HepG2 (cell line): Measurements from ENCODE around the gene LRRC34. TPM values are rescaled to one million over a fixed set of nuclear protein-coding genes. Genes with fewer than 3 reads are reported as not detected.

Experiments used
- ATF1 ChIP-seq: IDR thresholded peaks from 2 replicates; pipeline ENCODE4 v1.6.1; 2016; ENCODE audit warnings: mild to moderate bottlenecking, control low read depth
- CEBPB ChIP-seq: IDR thresholded peaks from 2 replicates; pipeline ENCODE4 v1.6.1; 2011; ENCODE audit warnings: low read depth, low read length, improper control_type of control experiment, borderline replicate concordance
- CENPT ChIP-seq: sonication (generic); formaldehyde crosslinking; IDR thresholded peaks from 2 replicates; pipeline ENCODE4 v1.8.0; 2022; ENCODE audit warnings: low read depth, mild to moderate bottlenecking, moderate library complexity, missing genetic modification reagents
- CHD4 ChIP-seq: fragments of 200-600 bp; sonication (generic); IDR thresholded peaks from 2 replicates; pipeline ENCODE4 v1.7.0; 2017; ENCODE audit warnings: mild to moderate bottlenecking, low read length, borderline replicate concordance
- DPF2 ChIP-seq: sonication (generic); formaldehyde crosslinking; IDR thresholded peaks from 2 replicates; pipeline ENCODE4 v1.4.0; 2020; ENCODE audit warnings: mild to moderate bottlenecking, low read depth, missing genetic modification reagents, borderline replicate concordance
- GRHL1 ChIP-seq: sonication (generic); formaldehyde crosslinking; conservative IDR thresholded peaks from 2 replicates; pipeline ENCODE4 v1.8.0; 2022; ENCODE audit warnings: missing genetic modification reagents
- HES4 ChIP-seq: sonication (generic); formaldehyde crosslinking; IDR thresholded peaks from 2 replicates; pipeline ENCODE4 v1.9.0; 2021; ENCODE audit warnings: mild to moderate bottlenecking, missing genetic modification reagents, borderline replicate concordance
- KDM5A ChIP-seq: fragments of 200-600 bp; sonication (generic); IDR thresholded peaks from 2 replicates; pipeline ENCODE4 v1.7.0; 2018; ENCODE audit warnings: antibody characterized with exemption, mild to moderate bottlenecking, low read length, borderline replicate concordance
- MZF1 ChIP-seq: sonication (generic); formaldehyde crosslinking; IDR thresholded peaks from 2 replicates; pipeline ENCODE4 v1.8.1; 2023; ENCODE audit warnings: mild to moderate bottlenecking, missing genetic modification reagents, borderline replicate concordance
- NBN ChIP-seq: fragments of 450-650 bp; conservative IDR thresholded peaks from 2 replicates; pipeline ENCODE4 v1.6.1; 2017
- NR2F6 ChIP-seq, 2 experiments: IDR thresholded peaks; 2 replicates each; pipeline ENCODE4 v1.6.1; 2016; ENCODE audit warnings: antibody characterized with exemption in 1 of 2, mild to moderate bottlenecking in 1 of 2
- PHF5A ChIP-seq: IDR thresholded peaks from one replicate; pipeline ENCODE4 v1.6.1; 2018; ENCODE audit warnings: low read depth, missing genetic modification reagents; ENCODE audit not compliant: unreplicated experiment
- TCF7 ChIP-seq: sonication (generic); IDR thresholded peaks from 2 replicates; pipeline ENCODE4 v1.6.1; 2016; ENCODE audit warnings: antibody characterized with exemption, low read depth
- TEAD3 ChIP-seq: optimal IDR thresholded peaks from 2 replicates; pipeline ENCODE3; 2016; ENCODE audit warnings: borderline replicate concordance
- ZBTB2 ChIP-seq: sonication (generic); formaldehyde crosslinking; IDR thresholded peaks from 2 replicates; pipeline ENCODE4 v1.8.0; 2022; ENCODE audit warnings: low read depth, missing genetic modification reagents
- ZBTB25 ChIP-seq: IDR thresholded peaks from 2 replicates; pipeline ENCODE4 v1.6.1; 2018; ENCODE audit warnings: missing genetic modification reagents
- ZBTB3 ChIP-seq: sonication (generic); formaldehyde crosslinking; IDR thresholded peaks from 2 replicates; pipeline ENCODE4 v1.4.0; 2020; ENCODE audit warnings: low read depth, mild to moderate bottlenecking, moderate library complexity, missing genetic modification reagents, borderline replicate concordance
- ZFP90 ChIP-seq: sonication (generic); formaldehyde crosslinking; IDR thresholded peaks from 2 replicates; pipeline ENCODE4 v1.8.0; 2022; ENCODE audit warnings: missing genetic modification reagents, mild to moderate bottlenecking, inconsistent platforms, borderline replicate concordance
- ZNF3 ChIP-seq: IDR thresholded peaks from 2 replicates; pipeline ENCODE4 v1.7.0; 2017; ENCODE audit warnings: inconsistent platforms
- ZNF670 ChIP-seq: sonication (generic); formaldehyde crosslinking; IDR thresholded peaks from 2 replicates; pipeline ENCODE4 v1.8.0; 2022; ENCODE audit warnings: mild to moderate bottlenecking, missing genetic modification reagents, borderline replicate concordance
- ZNF674 ChIP-seq: sonication (generic); formaldehyde crosslinking; IDR thresholded peaks from 2 replicates; pipeline ENCODE4 v1.5.0; 2020; ENCODE audit warnings: low read depth, mild to moderate bottlenecking, missing genetic modification reagents
- ZNF703 ChIP-seq: sonication (generic); formaldehyde crosslinking; IDR thresholded peaks from 2 replicates; pipeline ENCODE4 v1.5.1; 2020; ENCODE audit warnings: missing genetic modification reagents, mild to moderate bottlenecking, moderate library complexity, borderline replicate concordance
- ZNF768 ChIP-seq: sonication (generic); formaldehyde crosslinking; IDR thresholded peaks from 2 replicates; pipeline ENCODE4 v1.4.0; 2020; ENCODE audit warnings: missing genetic modification reagents
- ZSCAN9 ChIP-seq: IDR thresholded peaks from 2 replicates; pipeline ENCODE4 v1.6.1; 2016; ENCODE audit warnings: borderline replicate concordance
- polyA plus RNA-seq, 8 experiments: library from polyadenylated mRNA; depleted of rRNA in 3 of 8; stranded (reverse) in 7 of 8; unstranded in 1 of 8; fragments of >200 nt; fragmentation: Illumina TruSeq in 4 of 8; extraction: Trizol in 4 of 8; gene quantifications; 2 replicates each; pipeline versions ENCODE4 v1.2.1 to v1.2.3, GENCODE V29; 2011 to 2016; ENCODE audit warnings: low read depth in 4 of 8, missing spikeins in 1 of 8, mixed read lengths in 1 of 8; ENCODE audit not compliant: insufficient read depth in 1 of 8
- total RNA-seq, 5 experiments: library from RNA; depleted of rRNA; stranded (reverse); fragments of >200 nt; fragmentation: Illumina TruSeq; extraction: Trizol; gene quantifications; 2 replicates each; pipeline ENCODE4 v1.2.3, GENCODE V29; 2016; ENCODE audit warnings: low read depth in 1 of 5
- TF ChIP-seq, protein P1 (sequence below): sonication (generic); formaldehyde crosslinking; IDR thresholded peaks from 2 replicates; pipeline ENCODE4 v1.4.0; 2020; ENCODE audit warnings: mild to moderate bottlenecking, missing genetic modification reagents
- TF ChIP-seq, protein P2 (sequence below): sonication (generic); formaldehyde crosslinking; IDR thresholded peaks from 2 replicates; pipeline ENCODE4 v1.8.0; 2022; ENCODE audit warnings: mild to moderate bottlenecking, missing genetic modification reagents, moderate library complexity

Gene LRRC34
- total and polyA plus RNA-seq, 2 of the 13 experiments (the other 11 are each of a cell fraction or from before 2014, with no cell fraction given) = not detected

DNA sequence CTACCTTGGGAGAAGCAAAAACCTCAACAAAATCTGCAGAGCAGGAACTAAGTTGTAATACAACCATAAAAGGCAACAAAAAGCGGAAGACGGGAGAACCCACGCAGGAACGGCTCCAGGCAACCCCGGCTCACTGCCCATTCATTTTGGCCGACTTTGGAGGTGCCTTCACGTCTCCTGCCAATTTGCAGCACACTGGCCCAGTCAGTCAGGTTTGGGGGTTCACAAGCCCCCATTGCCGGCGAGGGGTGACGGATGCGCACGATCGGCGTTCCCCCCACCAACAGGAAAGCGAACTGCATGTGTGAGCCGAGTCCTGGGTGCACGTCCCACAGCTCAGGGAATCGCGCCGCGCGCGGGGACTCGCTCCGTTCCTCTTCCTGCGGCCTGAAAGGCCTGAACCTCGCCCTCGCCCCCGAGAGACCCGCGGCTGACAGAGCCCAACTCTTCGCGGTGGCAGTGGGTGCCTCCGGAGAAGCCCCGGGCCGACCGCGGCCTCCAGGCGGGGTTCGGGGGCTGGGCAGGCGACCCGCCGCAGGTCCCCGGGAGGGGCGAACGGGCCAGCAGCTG, 48.3 kb downstream of the LRRC34 start (continued):
- TF ChIP-seq GRHL1 = no peak
- TF ChIP-seq NBN = no peak
- TF ChIP-seq ZNF703 (CRISPR knock-in tag) = no peak
- TF ChIP-seq, protein P1, sequence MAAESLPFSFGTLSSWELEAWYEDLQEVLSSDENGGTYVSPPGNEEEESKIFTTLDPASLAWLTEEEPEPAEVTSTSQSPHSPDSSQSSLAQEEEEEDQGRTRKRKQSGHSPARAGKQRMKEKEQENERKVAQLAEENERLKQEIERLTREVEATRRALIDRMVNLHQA (CRISPR knock-in tag) = no peak
- no peak for TF ChIP-seq ZNF3
- TF ChIP-seq CENPT (CRISPR knock-in tag) = no peak
- TF ChIP-seq ZSCAN9 (CRISPR knock-in tag) = no peak
- TF ChIP-seq ZBTB25 (CRISPR knock-in tag) = no peak
- no peak for TF ChIP-seq MZF1 (CRISPR knock-in tag)
- no peak for TF ChIP-seq NR2F6 (IDR thresholded peaks at IDR 0.05)
- no peak for TF ChIP-seq NR2F6 (CRISPR knock-in tag; IDR thresholded peaks at IDR 0.05)
- TF ChIP-seq ZNF674 (CRISPR knock-in tag) = no peak
- no peak for TF ChIP-seq TEAD3 (CRISPR knock-in tag)
- TF ChIP-seq ZBTB2 (CRISPR knock-in tag) = no peak
- TF ChIP-seq KDM5A = no peak
- TF ChIP-seq ZNF670 (CRISPR knock-in tag) = no peak
- no peak for TF ChIP-seq ATF1 (CRISPR knock-in tag)
- no peak for TF ChIP-seq DPF2 (CRISPR knock-in tag)
- TF ChIP-seq PHF5A (CRISPR knock-in tag) = no peak
- TF ChIP-seq HES4 (CRISPR knock-in tag) = no peak
- no peak for TF ChIP-seq CEBPB
- no peak for TF ChIP-seq ZNF768 (CRISPR knock-in tag)
- TF ChIP-seq ZFP90 = no peak
- TF ChIP-seq, protein P2, sequence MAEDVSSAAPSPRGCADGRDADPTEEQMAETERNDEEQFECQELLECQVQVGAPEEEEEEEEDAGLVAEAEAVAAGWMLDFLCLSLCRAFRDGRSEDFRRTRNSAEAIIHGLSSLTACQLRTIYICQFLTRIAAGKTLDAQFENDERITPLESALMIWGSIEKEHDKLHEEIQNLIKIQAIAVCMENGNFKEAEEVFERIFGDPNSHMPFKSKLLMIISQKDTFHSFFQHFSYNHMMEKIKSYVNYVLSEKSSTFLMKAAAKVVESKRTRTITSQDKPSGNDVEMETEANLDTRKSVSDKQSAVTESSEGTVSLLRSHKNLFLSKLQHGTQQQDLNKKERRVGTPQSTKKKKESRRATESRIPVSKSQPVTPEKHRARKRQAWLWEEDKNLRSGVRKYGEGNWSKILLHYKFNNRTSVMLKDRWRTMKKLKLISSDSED (CRISPR knock-in tag) = no peak
- no peak for TF ChIP-seq CHD4
- TF ChIP-seq TCF7 = no peak
- TF ChIP-seq ZBTB3 = no peak
